A549 treated with AZD9567 at 1 μM for 4 hours (cell line): ENCODE measurements around the gene PNPLA7. TPM values are rescaled to one million over a fixed set of nuclear protein-coding genes. Genes with fewer than 3 reads are reported as not detected.

Experiments used
- total RNA-seq: library from RNA; stranded (reverse); fragments of 200-300 nt; extraction: Qiagen RNA extraction; gene quantifications from 5 replicates; pipeline ENCODE4 v1.2.3, GENCODE V29; 2022; ENCODE audit not compliant: insufficient read depth

Gene PNPLA7
- total RNA-seq = 0.48 to 1.0 TPM (median 0.88 TPM) in 5 replicates

GRCh38 chr9:137550231-137550621 is at the start of gene PNPLA7:
PNPLA7 (minus strand) TSS chr9:137550402; CDS start chr9:137550197, 205 bp downstream.

GRCh38 chr9:137590469-137591383 is 40.5 kb upstream of the PNPLA7 start, which contains the start of gene ZMYND19:
ZMYND19 (minus strand) TSS chr9:137590512; CDS start chr9:137590263, 249 bp downstream.

GRCh38 chr9:137578518-137579258 is 28.5 kb upstream of the PNPLA7 start, which contains the start of gene DPH7:
DPH7 (minus strand) TSS chr9:137578925; CDS start chr9:137578777, 148 bp downstream.

GRCh38 chr9:137551264-137552021 is 1.2 kb upstream of the PNPLA7 start, which contains the start of gene MRPL41:
MRPL41 (plus strand) TSS chr9:137551879; CDS start chr9:137552082, 203 bp downstream.

GRCh38 chr9:137459152-137459600 is 91.0 kb downstream of the PNPLA7 start, which contains the start of gene NSMF:
NSMF (minus strand) TSS chr9:137459334; CDS start chr9:137459102, 232 bp downstream.

GRCh38 chr9:137441289-137441934 is 108.8 kb downstream of the PNPLA7 start, which contains the start of gene ENTPD8:
ENTPD8 (minus strand) TSS chr9:137441357; CDS start chr9:137438285, 3,072 bp downstream.

GRCh38 chr9:137422604-137423513 is 127.3 kb downstream of the PNPLA7 start, which contains the start of the genes EXD3 and NOXA1:
EXD3 (minus strand) TSS chr9:137423162; CDS start chr9:137395357, 27,805 bp downstream.
NOXA1 (plus strand) TSS chr9:137423393; CDS start chr9:137423530, 137 bp downstream.

Other genes with a start within 250 kb of the PNPLA7 start
- gene NRARP, start 248.1 kb downstream of the PNPLA7 start, total RNA-seq = 3.9 to 6.3 TPM (median 4.6 TPM) in 5 replicates
- gene EXD3, start 127.2 kb downstream of the PNPLA7 start, total RNA-seq = 5.9 to 7.2 TPM (median 6.7 TPM) in 5 replicates
- 1.3 to 2.0 TPM (median 1.9 TPM) in 4 of 5 replicates, not detected in the other for gene NOXA1, start 127.0 kb downstream of the PNPLA7 start, total RNA-seq
- gene ENTPD8, start 109.0 kb downstream of the PNPLA7 start, total RNA-seq = 0.19 to 0.28 TPM (median 0.25 TPM) in 4 of 5 replicates, not detected in the other
- 35.0 to 48.0 TPM (median 47.3 TPM) in 5 replicates for gene NSMF, start 91.1 kb downstream of the PNPLA7 start, total RNA-seq
- gene MRPL41, start 1.5 kb upstream of the PNPLA7 start, total RNA-seq = 39.2 to 99.9 TPM (median 93.1 TPM) in 5 replicates
- 22.6 to 34.5 TPM (median 31.5 TPM) in 5 replicates for gene DPH7, start 28.5 kb upstream of the PNPLA7 start, total RNA-seq
- 32.5 to 67.2 TPM (median 66.8 TPM) in 5 replicates for gene ZMYND19, start 40.1 kb upstream of the PNPLA7 start, total RNA-seq
- 50.1 to 58.1 TPM (median 55.1 TPM) in 5 replicates for gene ARRDC1, start 55.3 kb upstream of the PNPLA7 start, total RNA-seq
- 41.3 to 46.4 TPM (median 44.0 TPM) in 5 replicates for gene EHMT1, start 68.6 kb upstream of the PNPLA7 start, total RNA-seq